Spleen (tissue), 7 donors: ENCODE results near the gene ATP13A1.

Experiments used
- POLR2A ChIP-seq, 3 donors: fragments of 450-650 bp; IDR thresholded peaks; one replicate each; pipeline ENCODE4 v1.5.1; 2017; ENCODE audit warnings: antibody characterized with exemption in 3 of 3, mild to moderate bottlenecking in 1 of 3
- POLR2AphosphoS5 ChIP-seq, 3 donors: sonication (generic); formaldehyde crosslinking; IDR thresholded peaks; one replicate each; pipeline ENCODE4 v1.5.1; 2017; ENCODE audit warnings: antibody characterized with exemption in 3 of 3
- TF ChIP-seq, protein P1 (sequence below), 11 experiments: fragments of 200-600 bp in 7 of 11; fragments of 450-650 bp in 4 of 11; sonication (generic) in 4 of 11; IDR thresholded peaks in 8 of 11; conservative IDR thresholded peaks in 3 of 11; 1 replicate in 7 of 11; 2 replicates in 4 of 11; pipeline versions ENCODE4 v1.4.0 to v1.8.0; 2016 to 2021; ENCODE audit warnings: antibody characterized with exemption in 11 of 11, inconsistent platforms in 4 of 11, mild to moderate bottlenecking in 1 of 11
- donor health status: DM: no; HTN: no; CAD: no; lungs with moderate emphysema.
- donor health status: DM: no; HTN: no; CAD: no.
- donor health status: DM: no; HTN: no; CAD: no.

DNA sequence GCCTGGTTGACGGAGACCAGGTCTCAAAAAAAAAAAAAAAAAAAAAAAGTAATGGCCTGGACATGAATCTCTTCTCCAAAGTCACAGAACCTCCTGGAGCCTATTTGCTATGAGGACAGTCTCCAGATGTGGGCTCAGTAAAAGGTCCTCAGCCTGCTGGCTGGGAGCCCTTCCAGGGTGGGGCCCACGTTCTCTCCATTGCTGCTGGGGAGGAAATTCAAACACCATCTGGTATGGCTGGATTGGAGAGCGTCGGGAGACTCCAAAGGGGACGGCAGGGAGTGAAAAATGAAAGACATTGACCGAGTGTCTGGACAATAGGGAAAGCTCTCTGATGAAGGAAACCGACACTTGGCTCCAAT, 43.6 kb downstream of the ATP13A1 start:
- TF ChIP-seq, protein P1, sequence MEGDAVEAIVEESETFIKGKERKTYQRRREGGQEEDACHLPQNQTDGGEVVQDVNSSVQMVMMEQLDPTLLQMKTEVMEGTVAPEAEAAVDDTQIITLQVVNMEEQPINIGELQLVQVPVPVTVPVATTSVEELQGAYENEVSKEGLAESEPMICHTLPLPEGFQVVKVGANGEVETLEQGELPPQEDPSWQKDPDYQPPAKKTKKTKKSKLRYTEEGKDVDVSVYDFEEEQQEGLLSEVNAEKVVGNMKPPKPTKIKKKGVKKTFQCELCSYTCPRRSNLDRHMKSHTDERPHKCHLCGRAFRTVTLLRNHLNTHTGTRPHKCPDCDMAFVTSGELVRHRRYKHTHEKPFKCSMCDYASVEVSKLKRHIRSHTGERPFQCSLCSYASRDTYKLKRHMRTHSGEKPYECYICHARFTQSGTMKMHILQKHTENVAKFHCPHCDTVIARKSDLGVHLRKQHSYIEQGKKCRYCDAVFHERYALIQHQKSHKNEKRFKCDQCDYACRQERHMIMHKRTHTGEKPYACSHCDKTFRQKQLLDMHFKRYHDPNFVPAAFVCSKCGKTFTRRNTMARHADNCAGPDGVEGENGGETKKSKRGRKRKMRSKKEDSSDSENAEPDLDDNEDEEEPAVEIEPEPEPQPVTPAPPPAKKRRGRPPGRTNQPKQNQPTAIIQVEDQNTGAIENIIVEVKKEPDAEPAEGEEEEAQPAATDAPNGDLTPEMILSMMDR (IDR thresholded peaks at IDR 0.05 in 8 of 11, conservative IDR thresholded peaks at IDR 0.05 in 3 of 11) = no peak
- TF ChIP-seq POLR2A (IDR thresholded peaks at IDR 0.05) (no peak), POLR2AphosphoS5 (IDR thresholded peaks at IDR 0.05) (no peak)
